GM18858 (cell line): ENCODE measurements around the gene BICDL2.

ENCODE experiments used
- ATAC-seq: cut with Tn5 transposase; IDR thresholded peaks from one replicate; pipeline ENCODE4 v1.9.1; 2021; ENCODE audit not compliant: unreplicated experiment

The BICDL2 gene

GRCh38 chr16:3012246-3012645, 24.5 kb downstream of the BICDL2 start:
- ATAC-seq = no peak

DNA sequence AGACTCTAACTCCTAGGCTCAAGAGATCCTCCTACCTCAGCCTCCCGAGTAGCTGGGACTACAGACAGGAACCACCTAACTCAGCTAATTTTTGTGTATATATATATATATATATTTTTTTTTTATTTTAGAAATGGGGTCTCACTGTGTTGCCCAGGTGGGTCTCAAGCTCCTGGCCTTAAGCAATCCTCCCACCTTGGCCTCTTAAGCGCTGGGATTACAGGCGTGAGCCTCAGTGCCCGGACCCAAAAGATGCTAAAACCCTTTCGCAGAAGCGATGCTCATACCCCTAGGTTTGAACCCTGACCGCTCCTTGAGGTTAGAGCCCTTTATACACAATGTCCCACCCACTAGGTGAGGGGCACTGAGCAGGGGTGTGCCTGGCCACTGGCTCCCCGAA, 26.2 kb downstream of the BICDL2 start:
- ATAC-seq = no peak

- ATAC-seq = no peak
Measured at GRCh38 chr16:3009568-3010390, 27.0 kb downstream of the BICDL2 start.

DNA sequence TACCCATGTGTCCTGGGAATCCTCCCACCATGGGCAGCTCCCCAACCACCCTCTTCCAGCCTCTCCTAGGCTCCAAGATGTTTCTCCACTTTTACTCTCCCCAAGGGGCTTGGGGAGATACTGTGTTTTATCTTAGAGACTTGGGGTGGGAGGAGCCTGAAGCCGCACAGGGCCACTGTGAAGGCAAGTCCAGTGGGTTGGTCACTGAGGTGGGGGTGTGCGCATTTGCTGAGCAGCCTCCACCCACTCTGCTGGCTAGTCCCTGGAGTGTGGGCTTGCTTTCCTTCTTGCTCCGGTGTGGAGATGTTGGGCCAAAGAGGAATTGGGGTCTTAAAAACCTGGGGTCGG, 28.1 kb downstream of the BICDL2 start:
- ATAC-seq = no peak

GRCh38 chr16:3007957-3008689, 28.6 kb downstream of the BICDL2 start:
- ATAC-seq = no peak

DNA sequence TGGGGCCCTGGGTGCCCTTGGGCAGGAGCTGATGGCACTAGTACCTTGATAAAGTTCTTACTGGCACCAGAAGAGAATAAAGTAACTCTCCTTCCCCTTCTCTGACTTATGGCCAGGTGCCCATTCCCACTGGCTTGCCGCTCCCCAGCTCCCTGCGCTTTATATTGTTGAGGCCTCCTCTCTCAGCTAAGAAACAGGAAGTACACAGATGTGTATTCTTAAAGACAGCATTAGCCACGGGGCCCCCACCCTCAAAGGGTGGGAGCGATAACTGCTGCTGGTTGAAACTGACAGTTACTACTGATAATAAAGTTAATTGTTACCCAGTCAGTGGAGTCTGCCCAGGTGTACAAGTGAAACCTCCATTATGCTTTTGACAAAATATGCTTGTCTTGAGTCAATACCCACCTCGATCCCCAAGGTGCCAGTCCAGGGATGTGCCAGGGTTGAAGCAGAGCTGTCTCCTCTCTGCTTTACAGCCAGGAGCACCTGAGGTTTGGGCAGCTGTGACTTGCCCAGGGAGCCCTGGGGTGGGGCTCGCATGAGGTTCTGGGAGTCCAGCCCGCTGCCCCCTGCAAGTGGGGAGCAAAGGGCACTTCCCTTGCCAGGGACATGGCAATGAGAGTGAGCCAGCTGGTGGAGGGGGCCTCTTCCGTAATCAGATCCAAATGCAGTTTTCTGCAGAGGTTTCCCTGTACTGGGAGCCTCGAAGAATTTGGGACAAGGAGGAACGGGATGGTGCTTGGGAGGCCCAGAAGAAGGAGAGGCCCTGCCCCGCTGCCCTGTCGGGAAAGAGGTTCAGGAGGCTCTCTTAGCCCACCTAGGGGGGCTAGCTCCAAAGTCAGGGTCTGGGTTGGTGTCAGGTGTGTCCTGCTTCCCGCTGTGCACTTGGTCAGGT, 29.4 kb downstream of the BICDL2 start:
- no peak for ATAC-seq

- no peak for ATAC-seq
Measured at GRCh38 chr16:3004781-3005284, 31.9 kb downstream of the BICDL2 start.

GRCh38 chr16:3004319-3004718, 32.4 kb downstream of the BICDL2 start:
- ATAC-seq = no peak

DNA sequence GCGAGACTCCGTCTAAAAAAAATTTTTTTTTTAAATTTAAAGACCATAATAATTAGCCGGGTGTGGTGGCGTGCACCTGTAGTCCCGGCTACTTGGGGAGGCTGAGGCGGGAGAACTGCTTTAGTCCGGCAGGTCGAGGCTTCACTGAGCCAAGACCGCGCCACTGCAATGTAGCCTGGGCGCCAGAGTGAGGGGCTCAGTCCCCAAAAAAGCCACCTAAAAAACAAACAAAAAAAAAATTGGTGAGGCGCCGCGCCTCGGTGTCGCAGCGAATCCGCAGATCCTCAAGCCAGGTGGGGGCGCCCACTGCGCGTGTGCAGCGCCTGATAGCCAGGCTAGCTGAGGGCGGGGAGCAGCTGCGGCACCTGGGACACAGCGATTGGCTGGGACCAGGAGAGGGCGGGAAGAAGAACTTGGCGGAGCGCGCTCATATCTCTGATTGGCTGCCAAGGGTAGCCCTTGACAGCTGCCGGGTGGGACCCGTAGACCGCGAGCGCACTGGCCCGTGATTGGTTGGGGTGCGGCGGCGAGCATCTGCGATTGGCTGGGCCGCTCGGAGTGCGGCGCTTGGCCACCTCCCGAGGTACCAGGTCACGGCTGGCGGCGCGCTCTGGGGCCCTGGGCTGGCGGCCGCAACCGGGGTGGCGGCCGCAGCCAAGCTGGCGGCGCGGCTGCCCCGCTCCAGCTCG, 33.0 kb downstream of the BICDL2 start:
- ATAC-seq = peak; percentile 88

DNA sequence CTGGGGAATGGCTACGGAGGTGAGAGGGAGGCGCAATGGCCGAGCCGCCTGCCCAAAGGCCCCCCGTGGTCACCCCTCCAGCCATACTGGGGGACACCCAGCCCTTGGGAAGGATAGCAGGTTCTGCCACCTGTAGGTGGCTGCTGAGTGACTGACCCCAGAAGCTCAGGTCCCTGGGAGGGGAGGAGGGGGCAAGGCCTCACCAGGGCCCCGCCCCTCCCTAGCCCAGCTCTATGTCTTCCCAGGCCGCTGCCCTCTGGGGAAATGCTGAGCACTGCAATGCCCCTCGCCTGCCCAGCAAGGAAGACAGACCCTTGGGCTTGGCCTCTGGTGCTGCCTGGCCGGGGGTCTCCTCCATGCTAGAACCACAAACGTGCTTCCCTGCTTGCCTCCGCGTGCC, 35.4 kb downstream of the BICDL2 start:
- no peak for ATAC-seq

DNA sequence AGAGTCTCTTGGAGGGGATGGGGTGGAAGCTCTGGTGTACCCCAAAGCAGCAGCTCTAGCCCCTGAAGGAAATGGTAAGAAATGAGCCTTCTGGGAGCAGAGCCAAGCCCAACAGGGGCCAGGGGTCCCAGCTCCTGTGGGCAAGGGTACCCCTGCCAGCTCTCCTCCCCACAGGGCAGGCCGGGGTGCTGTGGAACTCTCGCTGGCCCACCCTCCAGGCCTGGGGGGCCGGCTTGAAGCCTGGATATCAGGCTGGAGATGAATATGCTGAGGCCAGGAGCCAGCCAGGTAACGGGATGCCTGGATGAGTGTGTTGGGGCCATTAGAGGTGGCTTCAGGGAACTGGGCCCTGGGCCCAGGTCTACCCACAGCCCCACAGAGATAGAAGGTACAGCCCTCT, 36.2 kb downstream of the BICDL2 start:
- ATAC-seq = no peak

GRCh38 chr16:2999929-3000328, 36.8 kb downstream of the BICDL2 start:
- ATAC-seq = no peak

- no peak for ATAC-seq
Measured at GRCh38 chr16:2996298-2996697, 40.4 kb downstream of the BICDL2 start.

DNA sequence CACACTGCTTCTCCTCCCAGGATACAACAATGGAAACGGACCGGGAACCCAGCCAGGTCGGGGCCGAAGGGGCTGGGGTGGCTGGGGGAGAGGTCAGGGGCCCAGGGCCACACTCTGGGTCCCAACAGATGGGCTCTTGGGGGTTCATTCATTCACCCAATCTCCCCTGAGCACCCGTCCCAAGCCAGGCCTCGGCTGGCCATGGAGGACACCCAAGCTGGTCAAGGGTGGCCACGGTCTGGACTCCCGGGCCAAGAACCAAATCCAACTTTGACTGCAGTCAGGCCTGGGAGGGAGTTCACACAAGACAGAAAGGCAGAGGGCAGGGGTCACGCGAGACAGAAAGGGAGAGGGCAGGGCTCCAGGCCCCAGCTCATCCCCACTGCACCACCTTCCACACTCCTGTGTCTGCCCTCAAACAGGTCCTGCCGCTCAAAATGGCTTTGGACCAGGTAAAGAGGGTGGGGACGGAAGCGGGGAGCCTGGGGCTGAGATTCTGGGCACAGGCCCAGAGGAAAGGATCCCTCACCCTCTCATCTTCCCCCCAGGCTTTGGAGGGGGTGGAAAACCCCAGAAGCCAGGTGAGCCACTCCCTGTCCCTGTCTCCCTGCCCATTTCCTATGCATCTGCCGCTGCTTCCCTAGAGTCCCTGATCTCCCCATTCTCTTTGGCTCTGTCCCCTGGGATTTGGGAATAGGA, 44.2 kb downstream of the BICDL2 start:
- no peak for ATAC-seq

DNA sequence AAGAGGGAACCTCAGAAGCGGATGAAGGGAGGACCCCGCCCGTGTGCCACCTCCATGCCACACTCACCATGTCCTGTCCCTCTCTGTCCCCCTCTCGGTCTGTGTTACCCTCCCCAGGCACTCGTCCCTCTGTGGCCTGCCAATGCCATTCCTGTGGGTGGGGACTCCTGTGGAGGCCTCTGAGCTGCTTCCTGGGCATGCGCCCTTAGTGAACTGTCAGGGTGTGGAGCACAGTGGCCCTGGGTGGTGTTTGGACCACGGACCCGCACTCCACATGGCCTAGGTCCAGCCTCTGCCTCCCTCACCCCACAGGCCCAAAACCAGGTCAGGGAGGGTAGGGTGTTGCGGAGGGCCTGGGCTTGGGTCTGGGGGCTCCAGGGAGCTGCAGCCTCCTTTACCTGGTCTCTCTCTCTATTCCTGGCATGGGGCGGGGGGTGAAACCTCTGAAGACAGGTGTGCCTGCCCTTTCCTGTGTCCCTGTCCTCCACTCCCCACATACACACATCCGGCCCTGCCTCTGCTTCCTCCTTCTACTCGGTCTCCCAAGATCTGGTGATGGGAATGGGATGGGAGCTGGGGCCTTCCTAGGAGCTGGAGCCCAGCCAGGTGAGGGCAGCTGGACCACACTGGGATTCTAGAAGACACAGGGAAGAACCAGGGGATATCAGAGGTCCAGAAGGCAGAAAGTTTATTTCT, 45.0 kb downstream of the BICDL2 start:
- ATAC-seq = no peak

DNA sequence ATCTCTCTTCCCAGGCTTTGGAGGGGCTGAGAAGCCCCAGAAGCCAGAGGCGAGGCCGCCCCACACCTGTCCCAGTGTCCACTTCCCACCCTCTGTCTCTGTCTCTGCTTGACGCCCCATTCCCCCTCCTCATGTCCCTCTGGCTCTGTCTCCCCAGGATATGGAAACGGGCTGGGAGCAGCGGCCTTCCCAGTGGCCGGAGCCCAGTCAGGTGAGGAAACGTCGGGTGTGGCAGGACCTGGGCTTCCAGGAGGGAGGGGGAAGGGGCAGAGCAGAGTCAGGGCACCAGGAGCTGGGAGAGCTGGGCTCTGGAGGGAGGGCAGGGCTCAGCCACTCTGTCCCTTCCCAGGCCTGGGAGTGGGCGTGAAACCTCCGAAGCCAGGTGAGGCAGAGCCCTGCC, 45.9 kb downstream of the BICDL2 start:
- no peak for ATAC-seq

DNA sequence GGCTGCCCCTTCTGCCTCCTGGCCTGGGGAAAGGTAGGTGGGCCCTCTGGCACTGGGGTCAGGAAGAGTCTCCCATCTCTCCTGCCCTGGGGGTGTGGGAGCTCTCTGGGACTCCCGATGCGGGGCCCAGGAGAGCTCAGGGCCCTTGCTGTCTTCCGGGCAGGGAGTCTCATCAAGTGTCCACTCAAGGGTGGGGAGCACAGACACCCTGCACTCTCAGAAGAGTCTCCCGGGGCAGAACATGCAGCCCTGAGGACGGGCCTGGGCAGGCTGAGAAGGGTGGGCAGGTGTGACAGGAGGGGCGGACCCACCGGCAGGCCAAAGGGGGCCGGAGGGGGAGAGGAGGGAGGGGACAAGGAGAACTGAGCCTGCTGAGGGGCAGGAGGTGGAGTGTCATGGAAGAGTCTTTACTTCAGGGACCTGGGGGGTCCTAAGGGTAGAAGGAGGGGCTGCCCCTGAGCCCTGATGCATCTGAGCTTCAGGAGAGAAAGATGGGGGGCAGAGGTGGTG, 48.1 kb downstream of the BICDL2 start:
- ATAC-seq = no peak

- ATAC-seq = no peak
Measured at GRCh38 chr16:2987833-2988232, 48.9 kb downstream of the BICDL2 start.

GRCh38 chr16:2987286-2987685, 49.5 kb downstream of the BICDL2 start:
- no peak for ATAC-seq
